Myocyte (in vitro differentiated cells): Measurements from ENCODE around the gene ABO. TPM values are rescaled to one million over a fixed set of nuclear protein-coding genes. Genes with fewer than 3 reads are reported as not detected.
"Not testable (repeated sequence)": the region's sequence is repeated elsewhere in the genome, so short reads cannot be mapped to it uniquely, and the experiment has no call there.

Experiments used
- DNase-seq: peaks from one replicate; pipeline ENCODE4 v3.0.0-alpha.2; 2012; ENCODE audit warnings: low read depth
- total RNA-seq: library from RNA; depleted of rRNA; stranded (reverse); fragments of >200 nt; gene quantifications from 2 replicates; pipeline ENCODE4 v1.2.3, GENCODE V29; 2014

The ABO gene
- total RNA-seq, 1 donor from 2014 or later: not detected

DNA sequence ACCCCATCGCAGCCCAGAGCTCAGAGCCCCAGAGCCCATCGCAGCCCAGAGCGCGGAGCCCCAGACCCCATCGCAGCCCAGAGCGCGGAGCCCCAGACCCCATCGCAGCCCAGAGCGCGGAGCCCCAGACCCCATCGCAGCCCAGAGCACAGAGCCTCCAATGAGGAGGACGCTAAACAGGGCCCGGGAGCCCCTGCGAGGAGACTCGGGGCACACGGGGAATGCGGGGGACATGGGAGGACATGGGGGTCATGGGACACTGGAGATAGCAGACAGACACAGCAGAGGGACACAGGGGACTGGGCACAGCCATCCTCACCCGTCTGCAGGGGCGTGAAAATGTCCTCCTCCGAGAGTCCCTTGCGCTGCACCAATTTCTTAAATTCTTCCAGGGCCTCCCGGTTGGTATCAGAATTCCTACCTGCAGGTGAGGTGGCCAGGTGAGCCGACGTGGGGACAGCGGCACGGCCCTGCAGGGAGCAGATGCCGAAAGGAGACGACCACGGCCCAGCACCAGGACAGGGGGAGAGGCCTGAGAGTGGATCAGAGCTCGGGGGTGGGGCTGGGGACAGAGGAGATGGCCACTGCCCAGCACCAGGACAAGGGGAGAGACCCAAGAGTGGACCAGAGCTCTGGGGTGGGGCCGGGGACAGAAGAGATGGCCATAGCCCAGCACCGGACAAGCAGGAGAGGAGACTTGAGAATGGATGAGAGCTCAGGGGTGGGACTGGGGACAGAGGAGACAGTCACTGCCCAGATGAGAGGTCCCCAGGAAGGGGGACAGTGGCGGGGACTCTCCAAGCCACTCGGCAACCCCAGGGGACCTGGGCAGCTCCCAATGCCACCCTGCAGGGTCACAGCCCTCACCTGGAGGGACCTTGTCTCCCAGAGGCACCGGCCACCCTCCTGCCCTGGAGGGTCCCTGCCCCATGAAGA lies 68.7 kb downstream of the ABO start:
- DNase-seq: no peak

DNA sequence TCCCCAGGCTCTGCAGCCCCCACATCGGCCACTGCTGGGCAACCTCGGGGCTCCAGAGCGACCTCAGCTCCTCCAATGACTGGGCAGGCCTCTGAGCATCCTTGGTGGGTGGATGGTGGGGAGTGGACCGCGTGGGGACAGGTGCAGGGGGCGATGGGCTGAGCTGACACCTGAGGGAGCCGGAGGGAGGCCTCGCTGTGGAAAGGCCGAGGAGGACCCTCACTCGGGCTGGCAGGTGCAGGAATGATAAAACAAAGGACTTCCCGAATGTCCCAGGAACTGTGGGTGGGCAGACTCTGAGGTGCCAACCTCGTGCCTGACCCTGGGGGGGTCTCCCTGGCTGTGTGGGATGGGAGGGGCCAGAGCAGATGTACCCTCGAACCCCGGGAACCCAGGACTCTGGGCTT lies 69.5 kb downstream of the ABO start:
- not testable (repeated sequence) for DNase-seq

Other genes with a start within 250 kb of the ABO start
- gene GTF3C5, start 244.2 kb downstream of the ABO start, total RNA-seq: 50.6 and 59.6 TPM in 2 replicates
- 0.67 and 0.73 TPM in 2 replicates for gene CEL, start 213.2 kb downstream of the ABO start, total RNA-seq
- gene RALGDS, start 154.0 kb downstream of the ABO start, total RNA-seq: 11.3 and 17.6 TPM in 2 replicates
- 1.4 and 5.9 TPM in 2 replicates for gene GBGT1, start 111.3 kb downstream of the ABO start, total RNA-seq
- gene OBP2B, start 66.0 kb downstream of the ABO start, total RNA-seq: not detected in 2 replicates
- 26.7 and 30.9 TPM in 2 replicates for gene SURF6, start 61.0 kb upstream of the ABO start, total RNA-seq
- 34.7 and 37.4 TPM in 2 replicates for gene MED22, start 72.9 kb upstream of the ABO start, total RNA-seq
- gene RPL7A, start 73.0 kb upstream of the ABO start, total RNA-seq: 1,608 and 1,677 TPM in 2 replicates
- 27.8 and 30.7 TPM in 2 replicates for gene SURF1, start 81.3 kb upstream of the ABO start, total RNA-seq
- gene SURF2, start 81.3 kb upstream of the ABO start, total RNA-seq: 12.6 and 12.9 TPM in 2 replicates
- gene SURF4, start 100.9 kb upstream of the ABO start, total RNA-seq: 252 and 296 TPM in 2 replicates
- gene STKLD1, start 101.2 kb upstream of the ABO start, total RNA-seq: 0.21 and 2.2 TPM in 2 replicates
- 28.5 and 32.7 TPM in 2 replicates for gene REXO4, start 142.8 kb upstream of the ABO start, total RNA-seq
- gene ADAMTS13, start 147.2 kb upstream of the ABO start, total RNA-seq: 1.2 and 2.5 TPM in 2 replicates
- 20.2 and 26.6 TPM in 2 replicates for gene CACFD1, start 184.8 kb upstream of the ABO start, total RNA-seq
- 16.0 and 16.9 TPM in 2 replicates for gene SLC2A6, start 203.9 kb upstream of the ABO start, total RNA-seq
- gene MYMK, start 249.8 kb upstream of the ABO start, total RNA-seq: 441 and 664 TPM in 2 replicates